ENCODE data around the gene MYADM. TPM values are rescaled to one million over a fixed set of nuclear protein-coding genes. Genes with fewer than 3 reads are reported as not detected.
A peak's percentile ranks its signal among the peaks of the same experiment; 100 is the strongest.

The MYADM gene
- total RNA-seq, result 100 to 1,000 TPM in 9 of 10 donors, 10 to 100 TPM in 1; 87.4 to 265 (median 135) TPM
- polyA plus RNA-seq, result 10 to 100 TPM; 53.7 to 97.1 TPM
- long read RNA-seq, donor 1, transcript MYADM-204 (3 exons, 3,056 nt), result major isoform, 5 of 51 reads
- long read RNA-seq, donor 1, partial matches to known transcripts, result 0 of 51 reads
- long read RNA-seq, donor 1, other reads (novel, unspliced or antisense), result 44 of 51 reads
- long read RNA-seq, donor 2, transcript MYADM-204 (3 exons, 3,056 nt), result major isoform, 11 of 90 reads
- long read RNA-seq, donor 2, partial matches to known transcripts, result 49 of 90 reads
- long read RNA-seq, donor 2, other reads (novel, unspliced or antisense), result 29 of 90 reads
- long read RNA-seq, donor 3, transcript MYADM-204 (3 exons, 3,056 nt), result major isoform, 9 of 111 reads
- long read RNA-seq, donor 3, partial matches to known transcripts, result 6 of 111 reads
- long read RNA-seq, donor 3, other reads (novel, unspliced or antisense), result 92 of 111 reads

- peak; percentile 76 to 95 (median 84) for ATAC-seq
- WGBS, 2 donors, result 0 to 1% methylated on average over 35 to 37 of the region's 37 CpGs
- intact Hi-C loops (cut with DNase I), result loop anchor here in 1 of 10 donors (1.0 to 10.0 kb wide), 2 partner anchors 12 to 247 kb away; partner anchors contain the start of genes PRPF31 and TFPT
Measured at GRCh38 chr19:53867225-53868090, at the start of gene MYADM. Gene MYADM (plus strand): TSS chr19:53867883. CDS start chr19:53873530, 5,647 bp downstream.

GRCh38 chr19:53818756-53819155, 48.9 kb upstream of the MYADM start:
- TF ChIP-seq CTCF (IDR thresholded peaks at IDR 0.05), result no peak
- 87 to 89% methylated on average over 13 of the region's 13 CpGs for WGBS, 2 donors
- H3K4me3 ChIP-seq, result no peak overlapping the region
- ATAC-seq, result no peak
- peaks cover 0 to 11% (median 3%) of the 10 kb centered on the region in 7 donors for H3K27me3 ChIP-seq
- H3K27ac ChIP-seq, result no peak overlapping the region
- DNase-seq, result no peak
- H3K4me1 ChIP-seq, result peaks cover 0 to 3% (median 0%) of the 10 kb centered on the region in 9 donors
- H3K36me3 ChIP-seq, result peaks cover 0 to 10% (median 0%) of the 10 kb centered on the region in 9 donors
- intact Hi-C loops (cut with DNase I), result loop anchor here in 2 of 10 donors (10.0 kb wide), 1 partner anchor 206 kb away; no protein-coding TSS in a partner anchor
- H3K9me3 ChIP-seq, result no peaks in the 10 kb centered on the region

More at GRCh38 chr19:53867225-53868090, at the start of gene MYADM:
- DNase-seq, result peak; percentile 99
- Histone ChIP-seq H3K36me3 (peaks cover 0 to 22% (median 0%) of the 10 kb centered on the region in 9 donors), H3K27me3 (no peaks in the 10 kb centered on the region), H3K4me3 (peak within 1 kb of the TSS; percentile 59 to 97 (median 80)), H3K4me1 (peaks cover 3 to 45% (median 39%) of the 10 kb centered on the region in 9 donors), H3K27ac (peak within 1 kb of the TSS; percentile 63 to 99 (median 97)), H3K9me3 (no peaks in the 10 kb centered on the region)
- no peak for TF ChIP-seq CTCF (IDR thresholded peaks at IDR 0.05)

- H3K9me3 ChIP-seq, result no peaks in the 10 kb centered on the region
- no peak for TF ChIP-seq CTCF (IDR thresholded peaks at IDR 0.05)
- H3K36me3 ChIP-seq, result no peaks in the 10 kb centered on the region
- DNase-seq, result no peak
- H3K4me3 ChIP-seq, result no peak overlapping the region
- WGBS, 2 donors, result 74 to 75% methylated on average over 5 of the region's 5 CpGs
- peaks cover 0 to 10% (median 0%) of the 10 kb centered on the region in 9 donors for H3K4me1 ChIP-seq
- H3K27me3 ChIP-seq, result peaks cover 0 to 22% (median 12%) of the 10 kb centered on the region in 7 donors
- no peak for ATAC-seq
- intact Hi-C loops (cut with DNase I), result loop anchor here in 2 of 10 donors (10.0 kb wide), 1 partner anchor 205 kb away; no protein-coding TSS in a partner anchor
- no peak overlapping the region for H3K27ac ChIP-seq
Measured at GRCh38 chr19:53819861-53820260, 47.8 kb upstream of the MYADM start.

Data from heart right ventricle (tissue), 16 donors.